ENCODE results near the gene SUMO4.
"Not testable (repeated sequence)": the region's sequence is repeated elsewhere in the genome, so short reads cannot be mapped to it uniquely, and the experiment has no call there.

Gene SUMO4

GRCh38 chr6:149433881-149434280 is 33.8 kb downstream of the SUMO4 start:
- no peak for DNase-seq

GRCh38 chr6:149435919-149436586 is 36.0 kb downstream of the SUMO4 start:
- no peak for DNase-seq

- DNase-seq = no peak
Measured at GRCh38 chr6:149436647-149437046, 36.6 kb downstream of the SUMO4 start.

GRCh38 chr6:149437212-149437611 is 37.1 kb downstream of the SUMO4 start:
- no peak for DNase-seq

- DNase-seq = no peak
Measured at GRCh38 chr6:149438855-149439254, 38.8 kb downstream of the SUMO4 start.

GRCh38 chr6:149439626-149440025 is 39.6 kb downstream of the SUMO4 start:
- DNase-seq = no peak

- DNase-seq = no peak
Measured at GRCh38 chr6:149440735-149441671, 40.9 kb downstream of the SUMO4 start.

GRCh38 chr6:149441740-149442139 is 41.7 kb downstream of the SUMO4 start:
- no peak for DNase-seq

GRCh38 chr6:149443411-149444181 is 43.5 kb downstream of the SUMO4 start:
- no peak for DNase-seq

- not testable (repeated sequence) for DNase-seq
Measured at GRCh38 chr6:149444360-149445094, 44.5 kb downstream of the SUMO4 start.

GRCh38 chr6:149445095-149445466 is 45.0 kb downstream of the SUMO4 start:
- no peak for DNase-seq

- DNase-seq = no peak
Measured at GRCh38 chr6:149445573-149445972, 45.5 kb downstream of the SUMO4 start.

GRCh38 chr6:149446791-149447376 is 46.8 kb downstream of the SUMO4 start:
- DNase-seq = no peak

- no peak for DNase-seq
Measured at GRCh38 chr6:149448821-149449453, 48.9 kb downstream of the SUMO4 start.

GRCh38 chr6:149449831-149450678 is 50.0 kb downstream of the SUMO4 start:
- no peak for DNase-seq

All from NCI-H1694 treated with DMSO at 0.1 percent for 48 hours (cell line).